Measurements from ENCODE around the gene TOR1B.
"Not testable (repeated sequence)": the region's sequence is repeated elsewhere in the genome, so short reads cannot be mapped to it uniquely, and the experiment has no call there.

Gene TOR1B

DNA sequence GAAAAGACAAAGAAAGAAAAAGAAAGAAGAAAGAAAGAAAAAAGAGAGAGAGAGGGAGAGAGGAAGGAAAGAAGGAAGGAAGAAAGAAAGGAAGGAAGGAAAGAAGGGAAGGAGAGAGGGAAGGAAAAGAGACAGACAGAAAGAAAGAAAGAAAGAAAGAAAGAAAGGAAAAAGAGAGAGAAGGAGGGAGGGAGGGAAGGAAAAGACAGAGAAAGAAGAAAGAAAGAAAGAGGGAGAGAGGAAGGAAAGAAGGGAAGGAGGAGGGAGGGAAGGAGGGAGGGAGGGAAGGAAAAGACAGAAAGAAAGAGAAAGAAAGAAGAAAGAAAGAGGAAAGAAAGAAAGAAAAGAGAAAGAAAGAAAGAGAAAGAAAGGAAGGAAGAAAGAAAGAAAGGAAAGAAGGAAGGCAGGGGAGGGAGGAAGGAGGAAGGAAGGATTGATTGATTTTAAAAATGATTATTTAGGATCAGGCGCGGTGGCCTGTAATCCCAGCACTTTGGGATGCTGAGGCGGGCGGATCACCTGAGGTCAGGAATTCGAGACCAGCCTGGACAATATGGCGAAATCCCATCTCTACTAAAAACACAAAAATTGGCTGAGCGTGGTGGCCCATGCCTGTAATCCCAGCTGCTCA lies 23.3 kb upstream of the TOR1B start:
- H3K4me1 ChIP-seq (ENCODE audit: low read depth, poor library complexity, severe bottlenecking): peaks cover 9% of the 10 kb centered on the region
- no peaks in the 10 kb centered on the region for H3K36me3 ChIP-seq (ENCODE audit: insufficient read depth)
- H3K27me3 ChIP-seq (ENCODE audit: insufficient read depth, low read depth): peaks cover 17% of the 10 kb centered on the region; the same call in 1 of the 2 replicates
- H2AFZ ChIP-seq (ENCODE audit: low read depth): no peak overlapping the region
- H4K20me1 ChIP-seq (ENCODE audit: insufficient read depth): no peaks in the 10 kb centered on the region
- H3K79me2 ChIP-seq (ENCODE audit: insufficient read depth, low read depth): no peaks in the 10 kb centered on the region
- no peak overlapping the region for H3K9ac ChIP-seq
- TF ChIP-seq CTCF (conservative IDR thresholded peaks at IDR 0.05; ENCODE audit: low read depth, low read length): no peak
- H3K27ac ChIP-seq: no peak overlapping the region
- H3K4me3 ChIP-seq (IDR thresholded peaks at IDR 0.05; ENCODE audit: insufficient read depth, low read depth, low read length): no peak overlapping the region
- H3K4me2 ChIP-seq: no peak overlapping the region

DNA sequence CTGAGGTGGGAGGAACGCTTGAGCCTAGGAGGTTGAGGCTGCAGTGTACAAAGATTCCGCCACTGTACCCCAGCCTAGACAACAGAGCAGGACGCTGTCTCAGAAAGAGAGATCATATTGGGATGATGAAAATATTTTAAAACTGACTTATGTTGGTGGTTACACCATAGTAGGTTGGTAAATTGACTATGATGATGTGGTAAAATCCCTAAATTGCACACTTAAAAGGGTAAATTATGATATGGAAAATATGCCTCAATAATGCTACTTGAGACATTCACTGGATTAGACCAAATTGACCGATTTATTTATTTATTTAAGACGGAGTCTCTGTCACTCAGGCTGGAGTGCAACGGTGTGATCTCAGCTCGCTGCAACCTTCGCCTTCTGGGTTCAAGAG lies 21.9 kb upstream of the TOR1B start:
- no peak overlapping the region for H3K4me2 ChIP-seq
- H3K4me3 ChIP-seq (IDR thresholded peaks at IDR 0.05; ENCODE audit: insufficient read depth, low read depth, low read length): no peak overlapping the region
- no peak overlapping the region for H2AFZ ChIP-seq (ENCODE audit: low read depth)
- H3K36me3 ChIP-seq (ENCODE audit: insufficient read depth): no peaks in the 10 kb centered on the region
- H3K79me2 ChIP-seq (ENCODE audit: insufficient read depth, low read depth): no peaks in the 10 kb centered on the region
- peaks cover 27% of the 10 kb centered on the region for H3K27me3 ChIP-seq (ENCODE audit: insufficient read depth, low read depth)
- no peak for TF ChIP-seq CTCF (conservative IDR thresholded peaks at IDR 0.05; ENCODE audit: low read depth, low read length)
- H3K27ac ChIP-seq: no peak overlapping the region
- H3K4me1 ChIP-seq (ENCODE audit: low read depth, poor library complexity, severe bottlenecking): peaks cover 9% of the 10 kb centered on the region
- no peak overlapping the region for H3K9ac ChIP-seq
- H4K20me1 ChIP-seq (ENCODE audit: insufficient read depth): no peaks in the 10 kb centered on the region

GRCh38 chr9:129781981-129782380 lies 21.0 kb upstream of the TOR1B start:
- Histone ChIP-seq H3K36me3 (ENCODE audit: insufficient read depth) (no peaks in the 10 kb centered on the region), H4K20me1 (ENCODE audit: insufficient read depth) (no peaks in the 10 kb centered on the region), H3K27me3 (ENCODE audit: insufficient read depth, low read depth) (peaks cover 35% of the 10 kb centered on the region), H3K4me2 (no peak overlapping the region), H3K4me3 (IDR thresholded peaks at IDR 0.05; ENCODE audit: insufficient read depth, low read depth, low read length) (no peak overlapping the region), H3K9ac (no peak overlapping the region), H2AFZ (ENCODE audit: low read depth) (no peak overlapping the region), H3K27ac (no peak overlapping the region), H3K4me1 (ENCODE audit: low read depth, poor library complexity, severe bottlenecking) (peaks cover 5% of the 10 kb centered on the region), H3K79me2 (ENCODE audit: insufficient read depth, low read depth) (no peaks in the 10 kb centered on the region)
- no peak for TF ChIP-seq CTCF (conservative IDR thresholded peaks at IDR 0.05; ENCODE audit: low read depth, low read length)

- Histone ChIP-seq H3K36me3 (ENCODE audit: insufficient read depth) (no peaks in the 10 kb centered on the region), H3K9ac (no peak overlapping the region), H3K27me3 (ENCODE audit: insufficient read depth, low read depth) (peaks cover 46% of the 10 kb centered on the region), H3K4me2 (no peak overlapping the region), H3K27ac (no peak overlapping the region), H3K4me1 (ENCODE audit: low read depth, poor library complexity, severe bottlenecking) (no peaks in the 10 kb centered on the region), H3K79me2 (ENCODE audit: insufficient read depth, low read depth) (no peaks in the 10 kb centered on the region), H3K4me3 (IDR thresholded peaks at IDR 0.05; ENCODE audit: insufficient read depth, low read depth, low read length) (no peak overlapping the region), H2AFZ (ENCODE audit: low read depth) (no peak overlapping the region), H4K20me1 (ENCODE audit: insufficient read depth) (no peaks in the 10 kb centered on the region)
- peak; percentile 93 for TF ChIP-seq CTCF (conservative IDR thresholded peaks at IDR 0.05; ENCODE audit: low read depth, low read length)
Measured at GRCh38 chr9:129783516-129784361, 19.2 kb upstream of the TOR1B start.

- not testable (repeated sequence) for H3K9ac ChIP-seq; H3K4me1 ChIP-seq (ENCODE audit: low read depth, poor library complexity, severe bottlenecking); H4K20me1 ChIP-seq (ENCODE audit: insufficient read depth); H2AFZ ChIP-seq (ENCODE audit: low read depth); H3K27ac ChIP-seq; H3K79me2 ChIP-seq (ENCODE audit: insufficient read depth, low read depth); H3K4me2 ChIP-seq; H3K36me3 ChIP-seq (ENCODE audit: insufficient read depth); H3K4me3 ChIP-seq (IDR thresholded peaks at IDR 0.05; ENCODE audit: insufficient read depth, low read depth, low read length)
- H3K27me3 ChIP-seq (ENCODE audit: insufficient read depth, low read depth): peaks cover 52% of the 10 kb centered on the region
Measured at GRCh38 chr9:129784970-129785369, 18.0 kb upstream of the TOR1B start.

Measured in KMS-11 (cell line).